GM18861 (cell line): ENCODE data around the gene PPL.

ENCODE experiments used
- ATAC-seq: cut with Tn5 transposase; IDR thresholded peaks from one replicate; pipeline ENCODE4 v1.9.1; 2021; ENCODE audit not compliant: unreplicated experiment

Gene PPL

GRCh38 chr16:4868535-4868934 lies 68.4 kb downstream of the PPL start:
- ATAC-seq: no peak

GRCh38 chr16:4868026-4868425 lies 68.9 kb downstream of the PPL start:
- ATAC-seq: no peak

GRCh38 chr16:4866586-4866985 lies 70.4 kb downstream of the PPL start:
- no peak for ATAC-seq

- ATAC-seq: no peak
Measured at GRCh38 chr16:4865231-4865860, 71.6 kb downstream of the PPL start.

- no peak for ATAC-seq
Measured at GRCh38 chr16:4864728-4865127, 72.2 kb downstream of the PPL start.

DNA sequence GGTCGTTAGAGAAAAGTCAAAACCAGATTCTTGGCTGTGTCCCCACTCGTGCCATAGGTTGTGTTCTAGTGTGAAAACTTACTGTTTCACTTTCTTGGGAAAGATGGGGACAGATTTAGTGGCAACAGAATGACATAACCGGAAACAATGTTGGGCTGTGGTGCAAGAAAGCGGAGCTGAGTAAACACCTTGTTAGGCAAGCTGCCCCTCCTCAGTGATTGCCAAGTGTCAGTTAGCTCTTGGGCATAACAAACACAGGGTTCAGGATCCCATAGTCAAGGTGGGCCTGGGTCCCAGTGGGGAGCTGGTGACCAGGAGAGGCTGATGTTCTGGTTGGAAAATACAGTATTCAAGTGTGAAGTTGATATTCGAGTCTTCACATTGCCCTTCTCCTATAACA lies 74.3 kb downstream of the PPL start:
- no peak for ATAC-seq

DNA sequence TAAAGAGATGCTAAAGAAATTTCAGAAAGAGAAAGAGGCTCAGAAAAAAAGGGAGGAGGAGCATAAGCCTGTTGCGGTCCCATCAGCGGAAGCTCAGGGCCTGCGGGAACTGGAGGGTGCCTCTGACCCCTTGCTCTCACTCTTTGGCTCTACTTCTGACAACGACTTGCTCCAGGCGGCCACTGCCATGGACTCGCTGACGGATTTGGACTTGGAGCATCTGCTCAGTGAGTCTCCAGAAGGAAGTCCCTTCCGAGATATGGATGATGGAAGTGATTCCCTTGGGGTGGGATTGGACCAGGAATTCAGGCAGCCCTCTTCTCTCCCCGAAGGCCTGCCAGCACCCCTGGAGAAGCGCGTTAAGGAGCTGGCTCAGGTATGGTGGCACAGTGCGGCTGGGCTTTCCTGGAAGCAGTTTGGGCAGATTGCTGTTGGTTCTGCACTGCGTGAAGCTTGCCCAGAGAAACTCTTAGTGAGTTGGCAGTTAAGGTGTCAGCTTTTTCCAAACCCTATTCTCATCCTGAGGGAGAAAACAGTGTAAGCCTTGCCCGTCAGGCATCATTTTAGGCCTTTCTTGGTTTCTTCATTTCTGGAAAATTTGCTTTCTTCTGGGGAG lies 76.1 kb downstream of the PPL start:
- no peak for ATAC-seq

DNA sequence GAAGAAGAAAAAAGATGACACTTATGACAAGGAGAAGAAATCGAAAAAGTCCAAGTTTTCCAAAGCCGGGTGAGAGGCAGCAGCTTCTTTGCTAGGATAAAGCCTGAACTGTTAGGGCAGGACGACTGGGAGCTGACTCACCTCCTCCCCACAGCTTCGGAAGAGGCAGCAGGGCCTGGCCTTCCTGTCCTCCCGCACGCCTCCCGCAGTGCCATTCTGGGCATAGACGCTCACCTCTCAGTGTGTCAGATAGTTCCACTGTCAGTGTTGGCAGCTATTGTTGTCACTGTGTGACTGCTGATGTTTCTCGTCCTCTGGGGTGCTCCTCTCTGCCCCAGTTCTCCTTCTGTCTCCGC lies 77.1 kb downstream of the PPL start:
- ATAC-seq: no peak

DNA sequence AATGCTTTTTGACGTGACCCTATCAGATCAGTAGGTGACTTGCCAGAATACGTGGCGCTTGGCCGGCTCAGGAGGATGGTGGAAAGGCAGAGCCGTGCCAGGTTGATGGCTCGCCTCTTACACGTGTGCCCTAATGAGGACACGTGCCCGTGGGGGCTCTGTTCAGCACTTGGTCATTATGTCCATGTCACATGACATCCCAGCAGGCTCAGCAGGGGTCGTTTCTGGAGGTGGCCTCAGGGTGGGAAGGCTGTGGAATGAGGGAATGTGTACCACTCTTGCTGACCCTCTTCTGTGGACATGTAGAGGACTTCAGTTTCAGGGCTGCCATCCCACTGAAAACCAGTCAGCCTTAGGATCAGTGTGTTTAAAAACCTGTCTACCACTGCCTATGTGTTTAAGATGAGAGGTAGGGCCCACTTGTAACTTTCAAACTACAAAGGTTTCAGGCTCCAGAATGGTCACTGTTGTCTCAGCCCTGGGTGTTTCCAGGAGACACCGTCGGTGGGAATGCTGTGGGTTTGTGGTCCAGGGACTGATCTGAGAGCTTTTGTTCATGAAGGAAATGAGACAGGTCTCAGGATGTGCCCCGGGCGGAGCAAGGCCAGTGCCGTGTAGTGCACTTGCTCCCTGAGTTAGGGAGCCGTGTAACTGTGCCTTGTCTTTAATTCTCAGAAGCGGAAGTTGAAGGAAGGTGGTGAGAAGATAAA lies 77.6 kb downstream of the PPL start:
- no peak for ATAC-seq

- no peak for ATAC-seq
Measured at GRCh38 chr16:4855804-4856203, 81.1 kb downstream of the PPL start.

DNA sequence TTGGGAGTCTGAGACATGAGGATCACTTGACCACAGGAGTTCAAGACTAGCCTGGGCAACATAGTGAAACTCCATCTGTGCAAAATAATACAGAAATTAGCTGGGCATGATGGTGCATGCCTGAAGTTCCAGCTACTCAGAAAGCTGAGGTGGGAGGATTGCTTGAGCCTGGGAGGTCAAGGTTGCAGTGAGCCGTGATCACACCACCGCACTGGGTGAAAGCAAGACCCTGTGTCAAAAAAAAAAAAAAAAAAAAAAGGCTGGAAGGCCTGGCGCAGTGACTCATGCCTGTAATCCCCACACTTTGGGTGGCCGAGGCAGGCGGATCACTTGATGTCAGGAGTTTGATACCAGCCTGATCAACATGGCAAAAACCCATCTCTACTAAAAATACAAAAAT lies 81.6 kb downstream of the PPL start:
- no peak for ATAC-seq

DNA sequence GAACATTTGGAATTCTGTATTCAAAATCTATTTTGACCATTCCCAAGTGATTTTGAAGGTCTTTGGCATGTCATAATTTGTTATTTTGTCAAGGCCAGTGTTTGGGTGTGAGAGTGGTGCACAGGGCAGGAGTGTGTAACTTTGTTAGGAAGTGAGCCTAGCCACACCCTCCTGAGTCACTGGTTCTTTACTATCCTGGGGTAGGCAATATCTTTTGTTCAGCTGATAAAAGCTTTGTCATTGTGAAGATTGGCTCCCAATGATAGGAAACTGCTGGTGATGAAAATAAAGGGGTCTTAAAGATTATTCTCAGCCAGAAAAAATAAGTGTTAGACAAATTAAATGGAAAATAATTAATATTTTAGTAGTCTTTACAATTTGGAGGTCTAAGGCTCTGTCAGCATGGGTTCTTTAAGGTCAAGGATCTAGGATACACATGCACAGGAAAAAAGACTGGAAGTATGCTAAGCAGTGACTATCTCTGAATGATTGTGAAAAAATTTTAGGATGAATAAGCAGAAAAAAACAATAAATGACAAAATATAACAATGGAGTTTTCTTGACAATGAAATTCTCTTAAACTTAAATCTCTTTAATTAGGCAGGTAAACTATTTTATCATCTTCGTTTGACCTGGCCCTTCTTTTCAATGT lies 84.6 kb downstream of the PPL start:
- ATAC-seq: no peak

DNA sequence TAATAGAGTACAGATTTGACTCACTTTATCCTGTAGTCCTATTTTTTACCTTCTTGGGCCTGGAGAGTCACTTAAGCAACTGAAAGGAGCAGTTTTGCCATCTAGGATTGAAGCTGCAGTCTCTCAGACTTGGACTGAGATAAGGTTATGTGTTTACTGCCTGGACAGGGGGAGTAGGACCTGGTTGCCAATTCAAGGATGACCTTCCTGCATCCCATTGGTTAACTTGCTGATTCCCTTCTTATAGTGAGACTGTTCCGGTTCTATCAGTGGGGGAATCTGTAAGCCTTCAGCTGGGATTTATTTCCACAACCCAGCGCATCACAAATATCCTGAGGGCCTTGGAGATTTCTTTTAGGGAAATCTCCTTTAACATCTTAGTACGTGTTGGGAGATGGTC lies 86.7 kb downstream of the PPL start:
- ATAC-seq: no peak

GRCh38 chr16:4847774-4848587 lies 89.0 kb downstream of the PPL start:
- ATAC-seq: peak; percentile 8

DNA sequence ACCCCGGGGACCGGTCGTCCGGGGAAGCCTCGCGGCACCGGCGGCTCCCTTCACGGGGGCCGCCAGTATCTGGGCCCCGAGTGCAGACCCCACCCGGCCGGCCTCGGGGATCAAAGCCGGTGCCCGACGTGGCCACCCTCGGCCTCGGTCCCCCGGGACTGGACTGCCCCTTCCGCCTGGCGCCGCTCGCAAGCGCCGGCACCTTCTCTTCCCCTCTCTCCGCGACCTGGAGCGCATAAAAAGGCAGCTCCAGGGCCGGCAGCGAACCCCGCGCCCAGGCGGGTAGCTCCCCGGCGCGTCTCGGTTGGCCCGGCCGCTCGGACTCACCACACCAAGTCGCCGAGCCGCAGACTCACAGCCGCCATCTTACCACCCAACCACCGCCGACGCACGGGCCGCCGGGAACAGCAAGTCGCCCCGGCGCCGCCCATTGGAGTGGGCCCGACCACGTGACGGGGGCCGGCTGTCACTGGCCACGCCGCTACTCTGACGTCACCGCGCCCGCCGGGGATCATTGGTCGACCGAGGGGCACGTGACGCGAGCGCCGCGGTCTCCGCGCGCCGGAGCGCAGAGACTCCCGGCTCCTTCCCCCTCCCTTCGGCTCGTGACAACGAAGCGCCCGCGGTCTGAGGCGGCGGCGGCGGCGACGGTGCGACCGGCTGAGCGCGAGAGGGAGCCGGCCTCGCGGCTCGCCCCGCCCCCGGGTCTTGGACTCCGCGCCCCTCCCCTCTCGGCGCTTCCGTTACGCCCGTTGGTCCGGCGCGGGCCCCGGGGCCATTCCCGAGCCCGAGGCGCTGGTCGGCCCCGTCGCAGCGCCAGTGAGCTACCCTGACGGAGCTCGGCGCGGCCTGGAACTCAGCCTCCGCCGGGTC lies 89.8 kb downstream of the PPL start, which contains the start of the genes GLYR1 and UBN1:
Gene GLYR1, minus strand, starts transcription at position 388 of the 873 bp plus-strand sequence. Its CDS starts 23 bp downstream, at position 365.
Gene UBN1, plus strand, starts transcription at position 581 of the 873 bp plus-strand sequence. CDS start 5,437 bp downstream, outside the sequence.
- ATAC-seq: peak; percentile 79

GRCh38 chr16:4846503-4846900 lies 90.4 kb downstream of the PPL start:
- no peak for ATAC-seq

DNA sequence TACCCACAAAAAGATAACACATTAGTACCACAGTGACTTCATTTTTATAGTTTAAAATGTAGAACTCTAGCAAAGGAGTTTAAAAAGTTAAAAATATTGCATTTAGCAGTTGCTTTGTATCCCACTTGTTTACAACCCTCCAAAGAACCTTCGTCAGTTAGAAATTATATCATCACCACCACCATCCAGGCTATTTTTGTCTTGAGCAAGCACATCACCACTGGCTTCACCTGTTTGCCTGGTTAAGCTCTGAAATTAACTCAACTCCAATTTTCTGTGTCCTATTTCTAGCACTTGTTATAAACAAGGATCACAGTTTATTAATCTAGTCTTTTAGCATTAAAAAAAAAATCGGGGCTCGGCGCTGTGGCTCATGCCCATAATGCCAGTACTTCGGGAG lies 96.0 kb downstream of the PPL start:
- no peak for ATAC-seq

DNA sequence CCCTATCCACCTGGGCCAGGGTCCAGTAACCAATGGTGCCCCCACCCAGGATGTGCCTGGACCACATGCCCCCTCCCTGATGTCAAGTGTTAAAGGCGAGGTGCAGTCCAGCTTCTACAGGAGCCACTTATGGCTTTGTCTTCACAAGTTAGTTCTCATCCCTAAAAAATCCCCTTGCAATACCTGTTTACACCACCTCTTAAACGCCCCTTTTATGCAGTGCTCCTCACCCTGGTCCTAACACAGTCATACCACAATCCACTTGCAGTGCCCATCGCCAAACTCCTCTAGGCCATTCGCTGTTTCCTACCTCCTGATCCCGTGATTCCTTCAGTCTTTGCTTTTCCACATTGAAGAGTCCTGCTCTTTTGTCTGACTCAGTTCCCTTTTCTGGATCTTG lies 97.0 kb downstream of the PPL start:
- no peak for ATAC-seq

DNA sequence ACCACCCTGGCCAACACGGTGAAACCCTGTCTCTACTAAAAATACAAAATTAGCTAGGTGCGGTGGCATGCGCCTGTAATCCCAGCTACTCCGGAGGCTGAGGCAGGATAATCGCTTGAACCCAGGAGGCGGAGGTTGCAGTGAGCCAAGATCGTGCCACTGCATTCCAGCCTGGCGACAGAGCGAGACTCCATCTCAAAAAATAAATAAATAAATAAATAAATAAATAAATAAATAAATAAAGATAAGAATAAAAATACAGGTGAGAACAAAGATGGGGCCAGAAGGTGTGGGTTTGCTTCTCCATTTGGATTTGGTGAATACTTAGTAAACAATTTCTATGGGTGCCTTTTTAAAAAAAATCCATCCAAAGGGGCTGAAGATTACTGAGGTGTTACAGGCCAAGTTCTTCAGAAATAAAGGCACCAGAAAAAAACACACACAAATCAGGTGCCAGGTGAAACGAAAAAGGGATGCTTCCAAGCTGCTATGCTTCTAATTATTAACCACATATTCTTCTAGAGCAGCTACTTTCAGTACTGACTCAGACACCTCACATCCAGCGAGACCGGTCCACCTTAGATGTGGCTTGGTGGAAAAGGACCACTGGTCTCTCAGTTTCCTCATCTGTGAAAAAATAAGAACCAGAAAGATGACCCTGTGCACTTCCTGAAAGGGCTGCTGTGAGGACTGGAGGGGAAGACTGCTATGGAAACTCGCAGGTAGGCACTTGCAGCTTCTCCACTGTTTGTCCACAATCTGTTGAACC lies 99.0 kb downstream of the PPL start:
- ATAC-seq: no peak
